BLaER1 treated with 17β-estradiol and CSF1 and Interleukin-3, amounts not matched to agents 10 nM and 100 nM (cell line): ENCODE data around the gene DENND10.
"Not testable (repeated sequence)": the region's sequence is repeated elsewhere in the genome, so short reads cannot be mapped to it uniquely, and the experiment has no call there.

Experiments
- H3K27ac ChIP-seq, 11 experiments: shearing (Covaris generic); formaldehyde crosslinking; 2 replicates each; pipeline ENCODE4 v1.8.1; 2022
- H3K27me3 ChIP-seq, 11 experiments: shearing (Covaris generic); formaldehyde crosslinking; 2 replicates each; pipeline ENCODE4 v1.8.1; 2022
- H3K36me3 ChIP-seq, 11 experiments: shearing (Covaris generic); formaldehyde crosslinking; 2 replicates each; pipeline ENCODE4 v1.8.1; 2022
- H3K4me1 ChIP-seq, 10 experiments: shearing (Covaris generic); formaldehyde crosslinking; 2 replicates each; pipeline ENCODE4 v1.8.1; 2022
- H3K4me2 ChIP-seq, 11 experiments: shearing (Covaris generic); formaldehyde crosslinking; 2 replicates each; pipeline ENCODE4 v1.8.1; 2022
- H3K4me3 ChIP-seq, 10 experiments: shearing (Covaris generic); formaldehyde crosslinking; 2 replicates each; pipeline ENCODE4 v1.8.1; 2022
- H3K9ac ChIP-seq, 11 experiments: shearing (Covaris generic); formaldehyde crosslinking; 2 replicates each; pipeline ENCODE4 v1.8.1; 2022
- H3K9me3 ChIP-seq, 11 experiments: shearing (Covaris generic); formaldehyde crosslinking; replicated peaks in 1 of 11; 2 replicates each; pipeline ENCODE4 v1.8.1; 2022
- H4K20me1 ChIP-seq, 11 experiments: shearing (Covaris generic); formaldehyde crosslinking; 2 replicates each; pipeline ENCODE4 v1.8.1; 2022
- Cebpa-rat ChIP-seq, 11 experiments: shearing (Covaris generic); IDR thresholded peaks; 2 replicates each; pipeline ENCODE4 v1.8.1; 2022

Gene DENND10

GRCh38 chr10:119133949-119134348 is 30.0 kb downstream of the DENND10 start:
- H3K9me3 ChIP-seq = 0 out of 22 replicates have a peak, but pooled peaks cover 0 to 6% (median 0%) of the 10 kb centered on the region in 11 experiments
- H3K27ac ChIP-seq = peak overlapping the region in 9 of 11 experiments; percentile 81 to 95 (median 91); a peak in 18 of 22 replicates
- H4K20me1 ChIP-seq = no peaks in the 10 kb centered on the region
- H3K4me3 ChIP-seq = no peak overlapping the region
- no peak for TF ChIP-seq Cebpa-rat (IDR thresholded peaks at IDR 0.05)
- H3K4me2 ChIP-seq = peak overlapping the region in 7 of 11 experiments; percentile 9 to 86 (median 65); a peak in 9 of 22 replicates
- no peaks in the 10 kb centered on the region for H3K27me3 ChIP-seq
- H3K9ac ChIP-seq = peak overlapping the region in 7 of 11 experiments; percentile 70 to 81 (median 80); a peak in 8 of 22 replicates
- peaks cover 43 to 75% (median 61%) of the 10 kb centered on the region in 11 experiments for H3K36me3 ChIP-seq
- peaks cover 25 to 86% (median 72%) of the 10 kb centered on the region in 10 experiments for H3K4me1 ChIP-seq

- peak in 7 of 11 experiments; percentile 30 to 78 (median 61); a peak in 8 of 22 replicates for TF ChIP-seq Cebpa-rat (IDR thresholded peaks at IDR 0.05)
- no peaks in the 10 kb centered on the region for H4K20me1 ChIP-seq
- H3K9me3 ChIP-seq = 0 out of 22 replicates have a peak, but pooled peaks cover 0 to 4% (median 0%) of the 10 kb centered on the region in 11 experiments
- peaks cover 39 to 75% (median 59%) of the 10 kb centered on the region in 11 experiments for H3K36me3 ChIP-seq
- no peak overlapping the region for H3K4me3 ChIP-seq
- H3K27ac ChIP-seq = peak overlapping the region in 10 of 11 experiments; percentile 36 to 95 (median 91); a peak in 19 of 22 replicates
- H3K4me1 ChIP-seq = peaks cover 22 to 80% (median 68%) of the 10 kb centered on the region in 10 experiments
- no peaks in the 10 kb centered on the region for H3K27me3 ChIP-seq
- peak overlapping the region in 8 of 11 experiments; percentile 19 to 67 (median 60); a peak in 11 of 22 replicates for H3K9ac ChIP-seq
- peak overlapping the region in 10 of 11 experiments; percentile 16 to 70 (median 62); a peak in 18 of 22 replicates for H3K4me2 ChIP-seq
Measured at GRCh38 chr10:119135513-119135881, 31.6 kb downstream of the DENND10 start.

- H4K20me1 ChIP-seq = no peaks in the 10 kb centered on the region
- peaks cover 42 to 75% (median 60%) of the 10 kb centered on the region in 11 experiments for H3K36me3 ChIP-seq
- TF ChIP-seq Cebpa-rat (IDR thresholded peaks at IDR 0.05) = no peak
- peak overlapping the region in 10 of 11 experiments; percentile 36 to 95 (median 91); a peak in 19 of 22 replicates for H3K27ac ChIP-seq
- peaks cover 16 to 74% (median 62%) of the 10 kb centered on the region in 10 experiments for H3K4me1 ChIP-seq
- 0 out of 20 replicates have a peak overlapping the region, but pooled peaks of 1 of the 10 experiments have one; percentile 2 for H3K4me3 ChIP-seq
- H3K9me3 ChIP-seq = 0 out of 22 replicates have a peak, but pooled peaks cover 0 to 4% (median 0%) of the 10 kb centered on the region in 11 experiments
- H3K9ac ChIP-seq = peak overlapping the region in 9 of 11 experiments; percentile 14 to 67 (median 57); a peak in 10 of 22 replicates
- H3K4me2 ChIP-seq = peak overlapping the region in 8 of 11 experiments; percentile 50 to 70 (median 62); a peak in 15 of 22 replicates
- H3K27me3 ChIP-seq = no peaks in the 10 kb centered on the region
Measured at GRCh38 chr10:119136084-119136483, 32.2 kb downstream of the DENND10 start.

DNA sequence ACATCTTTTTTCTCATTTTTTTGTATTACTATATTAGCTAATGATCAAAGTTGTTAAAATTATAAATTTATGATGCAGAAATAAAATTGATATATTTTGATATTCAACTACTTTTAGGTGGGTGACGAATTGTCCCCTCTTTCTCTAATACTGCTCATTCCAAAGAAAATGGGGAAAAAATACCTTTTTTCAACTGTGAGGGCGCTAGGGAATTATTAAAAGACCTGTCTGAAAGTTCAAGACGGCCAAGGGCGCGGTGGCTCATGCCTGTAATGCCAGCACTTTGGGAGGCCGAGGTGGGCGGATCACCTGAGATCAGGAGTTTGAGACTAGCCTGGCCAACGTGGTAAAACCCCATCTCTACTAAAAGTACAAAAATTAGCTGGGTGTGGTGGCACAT is 34.0 kb downstream of the DENND10 start:
- peak overlapping the region in 3 of 11 experiments; percentile 16 to 57 (median 31); a peak in 7 of 22 replicates for H3K4me2 ChIP-seq
- not testable (repeated sequence) for H3K9me3 ChIP-seq, H3K27me3 ChIP-seq, H4K20me1 ChIP-seq, H3K4me3 ChIP-seq
- H3K36me3 ChIP-seq = peaks cover 36 to 86% (median 65%) of the 10 kb centered on the region in 11 experiments
- peak overlapping the region in 7 of 11 experiments; percentile 38 to 71 (median 60); a peak in 12 of 22 replicates for H3K27ac ChIP-seq
- peak overlapping the region in 1 of 11 experiments; percentile 25; a peak in 1 of 22 replicates for H3K9ac ChIP-seq
- peaks cover 0 to 56% (median 44%) of the 10 kb centered on the region in 10 experiments; a peak in 18 of 20 replicates for H3K4me1 ChIP-seq

DNA sequence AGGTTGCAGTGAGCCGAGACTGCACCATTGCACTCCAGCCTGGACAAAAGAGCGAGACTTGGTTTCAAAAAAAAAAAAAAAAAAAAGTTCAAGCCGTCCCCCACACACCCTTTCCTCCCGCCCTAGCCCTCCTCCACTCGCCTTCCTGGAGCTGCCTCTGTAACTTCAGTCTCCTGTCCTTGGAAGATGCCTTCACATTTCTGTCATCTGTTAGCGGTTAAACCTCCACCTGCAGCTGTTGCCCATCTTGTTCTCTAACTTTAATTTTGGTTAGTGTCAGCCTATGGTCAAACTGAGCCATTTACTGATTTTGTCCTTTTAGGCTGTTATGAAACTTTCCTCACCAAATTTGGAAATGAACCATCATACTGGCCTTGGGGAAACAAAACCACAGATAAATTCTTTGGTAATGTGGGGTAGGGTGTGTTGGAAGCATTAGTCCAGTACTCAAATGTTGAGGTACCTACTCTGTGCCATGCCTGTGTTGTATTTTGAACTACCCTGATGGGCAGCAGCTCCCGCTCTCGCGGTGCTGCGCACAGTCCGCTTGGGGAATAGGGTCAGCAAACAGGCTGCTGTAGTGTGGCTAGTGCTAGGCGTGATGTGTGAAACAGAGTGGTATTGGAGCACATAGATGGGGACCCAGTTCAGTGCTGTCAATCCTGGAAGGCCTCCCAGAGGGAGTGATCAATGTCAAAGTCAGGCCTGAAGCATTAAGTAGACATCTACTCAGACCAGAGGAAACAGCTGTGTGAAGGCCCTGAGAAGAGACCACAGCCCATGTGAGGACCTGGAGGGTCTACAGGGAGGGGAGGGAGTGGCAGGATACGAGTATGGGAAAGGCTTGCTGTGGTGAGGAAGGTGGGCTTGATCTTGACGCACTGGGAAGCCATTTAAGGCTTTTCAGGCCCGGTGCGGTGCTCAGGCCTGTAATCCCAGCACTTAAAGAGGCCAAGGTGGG is 34.7 kb downstream of the DENND10 start:
- 0 out of 22 replicates have a peak, but pooled peaks cover 0 to 4% (median 0%) of the 10 kb centered on the region in 11 experiments for H3K9me3 ChIP-seq
- H3K27ac ChIP-seq = peak overlapping the region in 9 of 11 experiments; percentile 25 to 71 (median 56); a peak in 16 of 22 replicates
- H3K4me3 ChIP-seq = no peak overlapping the region
- peaks cover 34 to 86% (median 65%) of the 10 kb centered on the region in 11 experiments for H3K36me3 ChIP-seq
- peak overlapping the region in 6 of 11 experiments; percentile 0 to 57 (median 25); a peak in 8 of 22 replicates for H3K4me2 ChIP-seq
- H4K20me1 ChIP-seq = no peaks in the 10 kb centered on the region
- peaks cover 0 to 48% (median 36%) of the 10 kb centered on the region in 10 experiments; a peak in 16 of 20 replicates for H3K4me1 ChIP-seq
- TF ChIP-seq Cebpa-rat (IDR thresholded peaks at IDR 0.05) = no peak
- peak overlapping the region in 7 of 11 experiments; percentile 25 to 51 (median 34); a peak in 11 of 22 replicates for H3K9ac ChIP-seq
- H3K27me3 ChIP-seq = no peaks in the 10 kb centered on the region

DNA sequence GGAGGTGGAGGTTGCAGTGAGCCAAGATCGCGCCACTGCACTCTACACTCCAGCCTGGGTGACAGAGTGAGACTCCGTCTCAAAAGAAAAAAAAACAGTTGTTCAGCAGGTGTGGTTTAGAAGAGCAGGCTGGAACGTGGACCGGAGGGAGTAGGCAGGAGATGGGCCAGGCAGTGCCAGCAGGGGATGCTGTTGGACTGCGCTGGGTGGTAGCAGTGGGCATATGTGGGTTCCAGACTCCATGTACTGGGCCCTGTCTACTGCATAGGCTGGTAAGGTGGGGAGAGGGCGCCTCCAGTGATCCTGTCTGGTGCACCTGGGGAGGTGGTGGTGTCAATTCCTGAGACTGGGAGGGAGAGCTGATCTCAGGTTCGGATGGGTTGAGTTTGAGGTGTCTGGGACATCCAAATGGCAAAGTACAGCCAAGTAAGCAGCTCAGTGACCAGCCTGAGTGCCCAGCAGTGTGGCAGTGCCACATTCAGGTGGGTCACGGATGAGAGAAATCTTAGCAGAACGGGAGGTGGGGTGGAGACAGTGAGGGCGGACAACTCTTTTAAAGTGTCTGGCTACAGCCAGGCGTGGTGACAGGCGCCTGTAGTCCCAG is 35.7 kb downstream of the DENND10 start:
- peak overlapping the region in 3 of 11 experiments; percentile 34 to 51 (median 47); a peak in 2 of 22 replicates for H3K9ac ChIP-seq
- 0 out of 22 replicates have a peak, but pooled peaks cover 0 to 4% (median 0%) of the 10 kb centered on the region in 11 experiments for H3K9me3 ChIP-seq
- peaks cover 29 to 85% (median 65%) of the 10 kb centered on the region in 11 experiments for H3K36me3 ChIP-seq
- H3K27ac ChIP-seq = peak overlapping the region in 8 of 11 experiments; percentile 25 to 71 (median 58); a peak in 10 of 22 replicates
- no peaks in the 10 kb centered on the region for H4K20me1 ChIP-seq
- 0 out of 22 replicates have a peak overlapping the region, but pooled peaks of 1 of the 11 experiments have one; percentile 16 for H3K4me2 ChIP-seq
- TF ChIP-seq Cebpa-rat (IDR thresholded peaks at IDR 0.05) = no peak
- H3K27me3 ChIP-seq = no peaks in the 10 kb centered on the region
- H3K4me1 ChIP-seq = peaks cover 0 to 39% (median 29%) of the 10 kb centered on the region in 10 experiments; a peak in 16 of 20 replicates
- H3K4me3 ChIP-seq = no peak overlapping the region

- Histone ChIP-seq H3K9ac (no peak overlapping the region), H3K4me2 (no peak overlapping the region), H3K9me3 (no peaks in the 10 kb centered on the region), H3K27me3 (no peaks in the 10 kb centered on the region), H3K4me1 (peaks cover 0 to 27% (median 19%) of the 10 kb centered on the region in 10 experiments; a peak in 16 of 20 replicates), H3K4me3 (no peak overlapping the region), H4K20me1 (no peaks in the 10 kb centered on the region; a peak in 1 of 22 replicates), H3K27ac (peak overlapping the region in 5 of 11 experiments; percentile 18 to 71 (median 28); a peak in 4 of 22 replicates), H3K36me3 (peaks cover 33 to 85% (median 68%) of the 10 kb centered on the region in 11 experiments)
- no peak for TF ChIP-seq Cebpa-rat (IDR thresholded peaks at IDR 0.05)
Measured at GRCh38 chr10:119140603-119141245, 36.8 kb downstream of the DENND10 start.
